SW480 (cell line): ENCODE data around the gene DAW1.
"Not testable (repeated sequence)": the region's sequence is repeated elsewhere in the genome, so short reads cannot be mapped to it uniquely, and the experiment has no call there.

Experiments used
- DNase-seq: peaks from one replicate; pipeline ENCODE4 v3.0.0-alpha.2; 2016; ENCODE audit warnings: low spot score

Gene DAW1

GRCh38 chr2:227914362-227914761 lies 42.9 kb downstream of the DAW1 start:
- no peak for DNase-seq

GRCh38 chr2:227921648-227922047 lies 50.2 kb downstream of the DAW1 start:
- DNase-seq = no peak

- DNase-seq = no peak
Observed at GRCh38 chr2:227932001-227932400, 60.6 kb downstream of the DAW1 start.

- DNase-seq = no peak
Observed at GRCh38 chr2:227932403-227932802, 61.0 kb downstream of the DAW1 start.

- no peak for DNase-seq
Observed at GRCh38 chr2:227933884-227934283, 62.5 kb downstream of the DAW1 start.

- DNase-seq = not testable (repeated sequence)
Observed at GRCh38 chr2:227936249-227936648, 64.8 kb downstream of the DAW1 start.

- peak; percentile 45 for DNase-seq
Observed at GRCh38 chr2:227939271-227940027, 68.0 kb downstream of the DAW1 start.

GRCh38 chr2:227942021-227942420 lies 70.6 kb downstream of the DAW1 start:
- DNase-seq = peak; percentile 41

- peak; percentile 42 for DNase-seq
Observed at GRCh38 chr2:227942965-227943364, 71.5 kb downstream of the DAW1 start.

GRCh38 chr2:227960317-227960716 lies 88.9 kb downstream of the DAW1 start:
- DNase-seq = no peak

GRCh38 chr2:227971619-227972230 lies 100.3 kb downstream of the DAW1 start:
- no peak for DNase-seq

GRCh38 chr2:227973241-227973640 lies 101.8 kb downstream of the DAW1 start:
- no peak for DNase-seq
